ENCODE measurements around the gene CDHR5.

Gene CDHR5

DNA sequence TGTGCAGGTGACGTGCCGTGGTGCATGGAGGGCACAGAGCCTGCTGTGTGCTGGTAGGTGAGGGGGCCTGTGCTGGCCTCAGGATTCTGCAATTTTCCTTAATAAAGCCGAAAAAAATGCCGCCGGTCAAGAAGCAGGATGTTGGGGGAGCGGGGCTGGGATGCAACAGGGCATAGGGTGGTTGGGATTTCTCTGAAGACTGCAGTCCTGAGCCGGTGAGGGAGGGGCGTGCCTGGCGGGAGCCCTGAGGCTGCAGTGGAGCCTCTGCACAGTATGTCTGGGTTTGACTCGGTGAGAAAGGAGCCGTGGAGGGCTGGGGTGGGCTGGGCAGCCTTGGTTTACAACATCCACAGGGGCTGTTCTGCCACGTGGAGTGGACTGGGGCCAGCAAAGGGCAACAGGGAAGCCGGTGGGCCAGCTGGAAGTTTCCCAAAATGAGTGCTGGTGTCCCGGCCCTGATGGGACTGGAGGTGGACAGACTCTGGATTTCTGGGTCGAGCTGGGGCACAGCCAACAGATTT, 1.3 kb downstream of the CDHR5 start:
- TF ChIP-seq, protein P1, sequence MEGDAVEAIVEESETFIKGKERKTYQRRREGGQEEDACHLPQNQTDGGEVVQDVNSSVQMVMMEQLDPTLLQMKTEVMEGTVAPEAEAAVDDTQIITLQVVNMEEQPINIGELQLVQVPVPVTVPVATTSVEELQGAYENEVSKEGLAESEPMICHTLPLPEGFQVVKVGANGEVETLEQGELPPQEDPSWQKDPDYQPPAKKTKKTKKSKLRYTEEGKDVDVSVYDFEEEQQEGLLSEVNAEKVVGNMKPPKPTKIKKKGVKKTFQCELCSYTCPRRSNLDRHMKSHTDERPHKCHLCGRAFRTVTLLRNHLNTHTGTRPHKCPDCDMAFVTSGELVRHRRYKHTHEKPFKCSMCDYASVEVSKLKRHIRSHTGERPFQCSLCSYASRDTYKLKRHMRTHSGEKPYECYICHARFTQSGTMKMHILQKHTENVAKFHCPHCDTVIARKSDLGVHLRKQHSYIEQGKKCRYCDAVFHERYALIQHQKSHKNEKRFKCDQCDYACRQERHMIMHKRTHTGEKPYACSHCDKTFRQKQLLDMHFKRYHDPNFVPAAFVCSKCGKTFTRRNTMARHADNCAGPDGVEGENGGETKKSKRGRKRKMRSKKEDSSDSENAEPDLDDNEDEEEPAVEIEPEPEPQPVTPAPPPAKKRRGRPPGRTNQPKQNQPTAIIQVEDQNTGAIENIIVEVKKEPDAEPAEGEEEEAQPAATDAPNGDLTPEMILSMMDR (IDR thresholded peaks at IDR 0.05; ENCODE audit: insufficient read depth, low read depth, low read length, missing control alignments), result no peak
- DNase-seq (ENCODE audit: low read depth), result no peak
- H3K4me3 ChIP-seq (ENCODE audit: low read depth, low read length), result no peak overlapping the region

DNA sequence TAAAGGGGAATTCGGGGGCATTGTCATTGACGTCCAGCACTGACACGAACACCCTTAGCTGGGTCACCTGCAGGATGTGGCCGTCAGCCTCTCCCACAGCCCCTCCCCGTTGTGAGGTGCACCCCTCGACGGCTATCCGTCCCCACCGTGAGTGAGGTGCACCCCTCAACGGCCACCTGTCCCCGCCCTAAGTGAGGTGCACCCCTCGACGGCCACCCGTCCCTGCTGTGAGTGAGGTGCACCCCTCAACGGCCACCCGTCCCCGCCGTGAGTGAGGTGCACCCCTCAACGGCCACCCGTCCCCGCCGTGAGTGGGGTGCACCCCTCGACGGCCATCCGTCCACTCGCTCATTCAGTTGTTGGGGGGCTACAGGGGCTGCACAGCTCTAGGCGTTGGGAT, 2.9 kb downstream of the CDHR5 start:
- H3K4me3 ChIP-seq (ENCODE audit: low read depth, low read length), result no peak overlapping the region
- TF ChIP-seq, protein P1 (IDR thresholded peaks at IDR 0.05; ENCODE audit: insufficient read depth, low read depth, low read length, missing control alignments), result no peak
- DNase-seq (ENCODE audit: low read depth), result no peak

GRCh38 chr11:620935-621814, 3.6 kb downstream of the CDHR5 start:
- no peak for DNase-seq (ENCODE audit: low read depth)
- no peak overlapping the region for H3K4me3 ChIP-seq (ENCODE audit: low read depth, low read length)
- TF ChIP-seq, protein P1 (IDR thresholded peaks at IDR 0.05; ENCODE audit: insufficient read depth, low read depth, low read length, missing control alignments), result no peak

- TF ChIP-seq, protein P1 (IDR thresholded peaks at IDR 0.05; ENCODE audit: insufficient read depth, low read depth, low read length, missing control alignments), result no peak
- no peak overlapping the region for H3K4me3 ChIP-seq (ENCODE audit: low read depth, low read length)
- DNase-seq (ENCODE audit: low read depth), result no peak
These were observed 4.6 kb downstream of the CDHR5 start for GRCh38 chr11:620201-620600.

DNA sequence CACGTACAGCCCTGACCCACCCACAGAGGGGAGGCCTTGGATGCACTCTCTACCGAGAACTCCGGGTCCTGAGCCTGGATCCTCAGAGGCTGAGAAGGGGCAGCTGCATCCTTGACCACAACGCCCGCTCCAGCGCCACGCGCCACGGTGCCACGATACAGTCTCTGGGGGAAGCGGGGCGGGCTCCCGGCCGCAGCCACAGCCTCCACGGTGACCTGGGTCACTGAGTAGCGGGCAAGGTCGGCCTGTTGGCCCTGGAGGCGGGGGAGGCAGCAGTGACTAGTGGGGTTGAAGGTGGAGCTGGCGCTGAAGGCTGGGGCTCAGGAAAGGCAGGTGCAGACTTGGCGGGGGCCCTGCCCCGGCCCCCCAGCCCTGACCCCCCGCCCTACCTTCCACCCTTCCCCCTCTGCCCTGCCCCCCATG, 5.1 kb downstream of the CDHR5 start:
- no peak overlapping the region for H3K4me3 ChIP-seq (ENCODE audit: low read depth, low read length)
- DNase-seq (ENCODE audit: low read depth), result no peak
- TF ChIP-seq, protein P1 (IDR thresholded peaks at IDR 0.05; ENCODE audit: insufficient read depth, low read depth, low read length, missing control alignments), result no peak

DNA sequence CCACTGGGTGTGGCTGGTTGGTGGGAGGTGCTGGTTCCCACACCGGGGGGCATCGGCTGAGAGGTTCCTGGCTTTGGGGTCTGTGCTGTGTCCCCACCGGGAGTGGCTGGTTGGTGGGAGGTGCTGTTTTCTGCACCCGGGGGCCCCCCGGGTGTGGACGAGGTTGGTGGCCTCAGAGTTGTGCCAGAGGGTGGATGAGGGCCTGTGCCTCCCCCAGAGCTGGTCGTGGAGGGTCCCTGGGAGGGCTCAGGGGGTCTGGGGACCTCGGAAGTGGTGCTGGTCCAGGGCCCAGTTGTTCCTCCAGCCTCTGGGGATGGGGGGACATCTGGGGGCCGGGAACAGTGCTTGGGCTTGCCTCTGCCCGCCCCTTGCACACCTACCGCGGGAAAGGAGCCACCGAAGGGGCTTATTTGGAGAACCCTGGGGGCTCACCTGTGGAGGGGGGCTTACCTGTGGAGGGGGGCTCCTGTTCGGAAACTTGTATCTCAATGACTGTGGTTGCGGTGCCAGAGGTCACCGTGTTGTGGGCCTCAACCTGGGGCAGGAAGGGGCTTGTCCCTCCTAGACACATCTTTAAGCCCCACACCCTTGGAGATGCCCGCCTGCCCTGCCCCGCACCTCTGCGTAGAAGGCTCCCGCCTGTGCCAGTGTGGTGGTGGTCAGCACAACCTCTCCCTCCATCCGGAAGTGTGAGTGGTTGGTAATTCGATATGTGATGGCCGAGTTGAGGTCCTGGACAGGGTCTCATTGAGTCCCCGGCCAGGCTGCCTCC, 5.7 kb downstream of the CDHR5 start:
- no peak overlapping the region for H3K4me3 ChIP-seq (ENCODE audit: low read depth, low read length)
- no peak for DNase-seq (ENCODE audit: low read depth)
- TF ChIP-seq, protein P1 (IDR thresholded peaks at IDR 0.05; ENCODE audit: insufficient read depth, low read depth, low read length, missing control alignments), result no peak

Measured in GM12865 (cell line).